ENCODE measurements around the gene CACNA2D3. TPM values are rescaled to one million over a fixed set of nuclear protein-coding genes. Genes with fewer than 3 reads are reported as not detected.

The CACNA2D3 gene
- total and polyA plus RNA-seq, 4 donors, result 14.1 to 34.5 (median 33.4) TPM

DNA sequence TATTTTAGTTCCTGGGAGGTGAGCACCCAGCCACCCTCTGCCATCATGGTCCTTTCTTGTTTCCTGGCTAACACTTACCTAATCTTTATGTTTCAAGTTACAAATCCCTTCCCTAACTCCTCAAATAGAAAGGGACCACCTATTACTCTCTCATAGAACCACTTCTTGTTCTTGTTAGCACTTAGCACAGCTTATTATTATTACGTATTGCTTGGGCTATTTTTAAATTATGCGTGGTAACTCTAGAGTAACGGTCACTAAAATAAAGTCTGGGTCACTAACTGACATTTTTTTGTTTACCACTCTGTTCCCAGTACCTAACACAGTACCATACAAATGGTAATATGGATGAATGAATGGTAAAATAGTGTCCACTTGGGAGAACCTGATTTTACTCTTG is 663.6 kb downstream of the CACNA2D3 start:
- H3K36me3 ChIP-seq (ENCODE audit: control insufficient read depth, insufficient read depth, low read length), result no peaks in the 10 kb centered on the region
- WGBS (ENCODE audit: insufficient coverage), result no CpG with 5 or more reads among the region's 3 CpGs

GRCh38 chr3:54790051-54790450 is 667.7 kb downstream of the CACNA2D3 start:
- no peaks in the 10 kb centered on the region for H3K9me3 ChIP-seq (ENCODE audit: control insufficient read depth, insufficient read depth, low read length)
- H3K27me3 ChIP-seq (ENCODE audit: control insufficient read depth, insufficient read depth, low read length), result no peaks in the 10 kb centered on the region
- WGBS (ENCODE audit: insufficient coverage), result 82% methylated on average over 2 of the region's 3 CpGs
- peak in 1 of 6 donors; percentile 82 for DNase-seq (ENCODE audit: low read depth in 4 of 6, low spot score in 6 of 6)
- no peaks in the 10 kb centered on the region for H3K36me3 ChIP-seq (ENCODE audit: control insufficient read depth, insufficient read depth, low read length)
- H3K4me3 ChIP-seq (ENCODE audit: low read depth, low read length), result no peak overlapping the region
- H3K4me1 ChIP-seq (ENCODE audit: control insufficient read depth, insufficient read depth, low read length), result no peaks in the 10 kb centered on the region
- H3K27ac ChIP-seq (ENCODE audit: low read depth, low read length), result no peak overlapping the region

More for the DNA sequence above, 663.6 kb downstream of the CACNA2D3 start:
- no peaks in the 10 kb centered on the region for H3K9me3 ChIP-seq (ENCODE audit: control insufficient read depth, insufficient read depth, low read length)
- no peak for DNase-seq (ENCODE audit: low read depth in 4 of 6, low spot score in 6 of 6)
- H3K4me1 ChIP-seq (ENCODE audit: control insufficient read depth, insufficient read depth, low read length), result no peaks in the 10 kb centered on the region
- H3K27me3 ChIP-seq (ENCODE audit: control insufficient read depth, insufficient read depth, low read length), result no peaks in the 10 kb centered on the region
- no peak overlapping the region for H3K27ac ChIP-seq (ENCODE audit: low read depth, low read length)
- no peak overlapping the region for H3K4me3 ChIP-seq (ENCODE audit: low read depth, low read length)

DNA sequence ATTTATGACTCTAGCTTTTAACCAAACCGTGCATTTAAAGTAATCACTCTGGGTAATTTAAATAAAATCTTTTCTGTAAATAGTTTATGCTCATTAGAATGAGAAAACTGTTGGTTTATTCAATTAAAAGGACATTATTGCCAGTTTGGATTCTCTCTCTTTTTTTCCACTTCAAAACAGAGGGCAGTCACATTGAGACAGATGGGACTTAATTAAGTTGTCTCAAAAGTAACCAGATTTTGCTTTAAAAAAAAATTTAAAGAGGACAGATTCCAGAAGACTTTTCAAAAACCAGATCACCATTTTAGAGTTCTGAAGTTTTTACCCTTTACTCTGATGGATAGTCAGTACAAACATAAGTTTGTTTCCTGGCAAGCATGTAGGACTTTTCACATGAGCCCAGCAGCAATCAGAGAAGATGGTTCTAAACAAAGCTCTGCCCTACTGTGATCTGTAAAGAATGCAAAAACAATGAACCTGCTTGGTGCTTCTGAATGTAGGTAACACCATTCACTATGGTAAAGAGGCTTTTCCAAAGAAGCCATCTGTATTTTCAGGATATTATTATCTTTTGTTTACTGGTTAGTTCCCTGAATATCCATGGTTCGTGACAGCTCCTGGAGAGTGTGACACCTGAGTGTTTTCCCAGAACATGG is 669.3 kb downstream of the CACNA2D3 start:
- no peak overlapping the region for H3K4me3 ChIP-seq (ENCODE audit: low read depth, low read length)
- no peak overlapping the region for H3K27ac ChIP-seq (ENCODE audit: low read depth, low read length)
- H3K9me3 ChIP-seq (ENCODE audit: control insufficient read depth, insufficient read depth, low read length), result no peaks in the 10 kb centered on the region
- H3K4me1 ChIP-seq (ENCODE audit: control insufficient read depth, insufficient read depth, low read length), result no peaks in the 10 kb centered on the region
- WGBS (ENCODE audit: insufficient coverage), result 71% methylated on average over 1 of the region's 2 CpGs
- no peaks in the 10 kb centered on the region for H3K27me3 ChIP-seq (ENCODE audit: control insufficient read depth, insufficient read depth, low read length)
- no peaks in the 10 kb centered on the region for H3K36me3 ChIP-seq (ENCODE audit: control insufficient read depth, insufficient read depth, low read length)
- DNase-seq (ENCODE audit: low read depth in 4 of 6, low spot score in 6 of 6), result peak in 1 of 6 donors; percentile 70

DNA sequence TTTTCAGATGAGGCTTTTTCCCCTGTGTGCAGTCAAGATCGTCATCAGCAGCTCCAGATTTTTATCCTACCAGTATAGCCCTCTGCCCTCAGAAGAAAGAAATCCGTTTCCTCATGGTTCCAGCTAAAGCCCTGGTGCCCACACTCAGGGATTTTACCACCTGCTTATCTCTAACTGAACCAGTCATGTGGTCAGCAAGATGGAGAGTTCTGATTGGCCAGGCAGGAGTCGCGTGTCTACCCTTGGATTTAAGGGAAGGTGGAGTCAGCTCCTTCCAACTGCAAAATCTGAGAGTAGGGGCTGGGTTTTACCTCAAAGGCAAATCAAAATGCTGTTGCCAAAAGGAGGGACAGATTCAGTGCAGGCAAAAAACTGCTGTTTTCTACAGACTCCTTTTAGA is 670.2 kb downstream of the CACNA2D3 start:
- Histone ChIP-seq H3K9me3 (ENCODE audit: control insufficient read depth, insufficient read depth, low read length) (no peaks in the 10 kb centered on the region), H3K4me3 (ENCODE audit: low read depth, low read length) (no peak overlapping the region), H3K36me3 (ENCODE audit: control insufficient read depth, insufficient read depth, low read length) (no peaks in the 10 kb centered on the region), H3K27ac (ENCODE audit: low read depth, low read length) (no peak overlapping the region), H3K27me3 (ENCODE audit: control insufficient read depth, insufficient read depth, low read length) (no peaks in the 10 kb centered on the region), H3K4me1 (ENCODE audit: control insufficient read depth, insufficient read depth, low read length) (no peaks in the 10 kb centered on the region)
- 90% methylated on average over 3 of the region's 4 CpGs for WGBS (ENCODE audit: insufficient coverage)
- peak in 1 of 6 donors; percentile 20 for DNase-seq (ENCODE audit: low read depth in 4 of 6, low spot score in 6 of 6)

- no peak overlapping the region for H3K27ac ChIP-seq (ENCODE audit: low read depth, low read length)
- no peak overlapping the region for H3K4me3 ChIP-seq (ENCODE audit: low read depth, low read length)
- no peaks in the 10 kb centered on the region for H3K36me3 ChIP-seq (ENCODE audit: control insufficient read depth, insufficient read depth, low read length)
- 80% methylated on average over 2 of the region's 6 CpGs for WGBS (ENCODE audit: insufficient coverage)
- no peaks in the 10 kb centered on the region for H3K27me3 ChIP-seq (ENCODE audit: control insufficient read depth, insufficient read depth, low read length)
- DNase-seq (ENCODE audit: low read depth in 4 of 6, low spot score in 6 of 6), result peak in 1 of 6 donors; percentile 70
- no peaks in the 10 kb centered on the region for H3K9me3 ChIP-seq (ENCODE audit: control insufficient read depth, insufficient read depth, low read length)
- H3K4me1 ChIP-seq (ENCODE audit: control insufficient read depth, insufficient read depth, low read length), result no peaks in the 10 kb centered on the region
Observed at GRCh38 chr3:54793171-54793570, 670.8 kb downstream of the CACNA2D3 start.

GRCh38 chr3:54797111-54797510 is 674.8 kb downstream of the CACNA2D3 start:
- no peak overlapping the region for H3K4me3 ChIP-seq (ENCODE audit: low read depth, low read length)
- H3K36me3 ChIP-seq (ENCODE audit: control insufficient read depth, insufficient read depth, low read length), result no peaks in the 10 kb centered on the region
- WGBS (ENCODE audit: insufficient coverage), result no CpG with 5 or more reads among the region's 2 CpGs
- no peaks in the 10 kb centered on the region for H3K4me1 ChIP-seq (ENCODE audit: control insufficient read depth, insufficient read depth, low read length)
- H3K9me3 ChIP-seq (ENCODE audit: control insufficient read depth, insufficient read depth, low read length), result no peaks in the 10 kb centered on the region
- H3K27me3 ChIP-seq (ENCODE audit: control insufficient read depth, insufficient read depth, low read length), result no peaks in the 10 kb centered on the region
- DNase-seq (ENCODE audit: low read depth in 4 of 6, low spot score in 6 of 6), result no peak
- H3K27ac ChIP-seq (ENCODE audit: low read depth, low read length), result no peak overlapping the region

- H3K4me3 ChIP-seq (ENCODE audit: low read depth, low read length), result no peak overlapping the region
- no peaks in the 10 kb centered on the region for H3K27me3 ChIP-seq (ENCODE audit: control insufficient read depth, insufficient read depth, low read length)
- no peaks in the 10 kb centered on the region for H3K9me3 ChIP-seq (ENCODE audit: control insufficient read depth, insufficient read depth, low read length)
- DNase-seq (ENCODE audit: low read depth in 4 of 6, low spot score in 6 of 6), result no peak
- no CpG with 5 or more reads among the region's 1 CpG for WGBS (ENCODE audit: insufficient coverage)
- H3K4me1 ChIP-seq (ENCODE audit: control insufficient read depth, insufficient read depth, low read length), result no peaks in the 10 kb centered on the region
- no peaks in the 10 kb centered on the region for H3K36me3 ChIP-seq (ENCODE audit: control insufficient read depth, insufficient read depth, low read length)
- H3K27ac ChIP-seq (ENCODE audit: low read depth, low read length), result no peak overlapping the region
Observed at GRCh38 chr3:54800478-54800877, 678.1 kb downstream of the CACNA2D3 start.

- Histone ChIP-seq H3K36me3 (ENCODE audit: control insufficient read depth, insufficient read depth, low read length) (no peaks in the 10 kb centered on the region), H3K27me3 (ENCODE audit: control insufficient read depth, insufficient read depth, low read length) (no peaks in the 10 kb centered on the region), H3K4me1 (ENCODE audit: control insufficient read depth, insufficient read depth, low read length) (no peaks in the 10 kb centered on the region), H3K9me3 (ENCODE audit: control insufficient read depth, insufficient read depth, low read length) (no peaks in the 10 kb centered on the region), H3K27ac (ENCODE audit: low read depth, low read length) (no peak overlapping the region), H3K4me3 (ENCODE audit: low read depth, low read length) (no peak overlapping the region)
- no peak for DNase-seq (ENCODE audit: low read depth in 4 of 6, low spot score in 6 of 6)
Observed at GRCh38 chr3:54801977-54802376, 679.6 kb downstream of the CACNA2D3 start.

DNA sequence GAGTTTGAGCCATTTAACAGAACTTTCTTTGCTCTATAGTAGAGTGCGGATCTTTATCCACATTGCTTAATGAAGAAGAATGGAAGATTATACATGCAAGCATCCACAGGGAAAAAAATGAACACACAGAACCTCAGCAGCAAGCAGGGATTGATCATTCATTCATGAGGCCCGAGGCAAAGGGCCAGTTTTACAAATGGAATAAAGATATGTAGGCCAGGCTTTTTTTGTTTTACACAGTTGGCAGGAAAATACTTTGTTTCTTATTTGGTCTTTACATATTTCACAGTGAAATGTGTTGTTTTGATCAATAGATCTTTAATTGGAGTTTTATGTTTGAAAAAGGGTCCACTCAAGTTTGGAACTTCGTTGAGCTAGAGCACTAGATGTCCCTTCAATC is 688.0 kb downstream of the CACNA2D3 start:
- Histone ChIP-seq H3K4me1 (ENCODE audit: control insufficient read depth, insufficient read depth, low read length) (no peaks in the 10 kb centered on the region), H3K36me3 (ENCODE audit: control insufficient read depth, insufficient read depth, low read length) (no peaks in the 10 kb centered on the region), H3K27ac (ENCODE audit: low read depth, low read length) (no peak overlapping the region), H3K9me3 (ENCODE audit: control insufficient read depth, insufficient read depth, low read length) (no peaks in the 10 kb centered on the region), H3K27me3 (ENCODE audit: control insufficient read depth, insufficient read depth, low read length) (no peaks in the 10 kb centered on the region), H3K4me3 (ENCODE audit: low read depth, low read length) (no peak overlapping the region)
- no CpG with 5 or more reads among the region's 3 CpGs for WGBS (ENCODE audit: insufficient coverage)
- peak in 1 of 6 donors; percentile 67 for DNase-seq (ENCODE audit: low read depth in 4 of 6, low spot score in 6 of 6)

GRCh38 chr3:54814224-54814623 is 691.9 kb downstream of the CACNA2D3 start:
- 95% methylated on average over 3 of the region's 3 CpGs for WGBS (ENCODE audit: insufficient coverage)
- Histone ChIP-seq H3K4me3 (ENCODE audit: low read depth, low read length) (no peak overlapping the region), H3K36me3 (ENCODE audit: control insufficient read depth, insufficient read depth, low read length) (no peaks in the 10 kb centered on the region), H3K27ac (ENCODE audit: low read depth, low read length) (no peak overlapping the region), H3K9me3 (ENCODE audit: control insufficient read depth, insufficient read depth, low read length) (no peaks in the 10 kb centered on the region), H3K27me3 (ENCODE audit: control insufficient read depth, insufficient read depth, low read length) (no peaks in the 10 kb centered on the region), H3K4me1 (ENCODE audit: control insufficient read depth, insufficient read depth, low read length) (no peaks in the 10 kb centered on the region)
- DNase-seq (ENCODE audit: low read depth in 4 of 6, low spot score in 6 of 6), result no peak
